GM19438 (cell line): Measurements from ENCODE around the gene PHF2.

Source experiments
- ATAC-seq: cut with Tn5 transposase; IDR thresholded peaks from one replicate; pipeline ENCODE4 v1.9.1; 2021; ENCODE audit warnings: low read depth; ENCODE audit not compliant: unreplicated experiment

Gene PHF2

GRCh38 chr9:93622691-93623090 is 46.3 kb downstream of the PHF2 start:
- ATAC-seq = no peak

- no peak for ATAC-seq
Observed at GRCh38 chr9:93623753-93624152, 47.4 kb downstream of the PHF2 start.

DNA sequence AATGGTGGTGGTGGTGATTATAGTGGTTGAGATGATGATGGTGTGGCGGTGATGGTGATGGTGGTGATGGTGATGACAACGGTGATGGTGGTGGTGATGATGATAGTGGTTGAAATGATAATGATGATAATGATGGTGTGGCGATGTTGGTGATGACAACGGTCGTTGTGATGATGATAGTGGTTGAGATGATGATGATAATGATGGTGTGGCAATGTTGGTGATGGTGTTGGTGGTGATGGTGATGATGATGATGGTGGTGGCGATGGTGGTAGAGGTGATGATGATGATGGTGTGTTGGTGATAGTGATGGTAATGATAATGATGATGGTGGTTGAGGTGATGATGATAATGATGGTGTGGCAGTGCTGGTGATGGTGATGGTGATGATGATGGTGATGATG is 48.0 kb downstream of the PHF2 start:
- ATAC-seq = no peak

DNA sequence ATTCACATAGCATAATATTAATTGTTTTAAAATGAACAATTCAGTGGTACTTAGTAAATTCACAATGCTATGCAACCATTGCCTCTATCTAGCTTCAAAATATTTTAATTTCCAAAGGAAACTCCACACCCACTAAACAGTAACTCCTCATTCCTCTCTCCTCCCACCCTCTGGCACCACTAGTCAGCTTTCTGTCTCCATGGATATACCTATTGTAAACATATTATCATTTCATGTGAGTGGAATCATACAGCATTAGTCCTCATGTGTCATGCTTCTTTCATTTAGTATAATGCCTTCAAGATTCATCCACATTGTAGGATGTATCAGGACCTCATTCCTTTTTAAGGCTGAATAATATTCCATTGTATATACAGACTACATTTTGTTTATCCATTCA is 48.6 kb downstream of the PHF2 start:
- ATAC-seq = no peak

DNA sequence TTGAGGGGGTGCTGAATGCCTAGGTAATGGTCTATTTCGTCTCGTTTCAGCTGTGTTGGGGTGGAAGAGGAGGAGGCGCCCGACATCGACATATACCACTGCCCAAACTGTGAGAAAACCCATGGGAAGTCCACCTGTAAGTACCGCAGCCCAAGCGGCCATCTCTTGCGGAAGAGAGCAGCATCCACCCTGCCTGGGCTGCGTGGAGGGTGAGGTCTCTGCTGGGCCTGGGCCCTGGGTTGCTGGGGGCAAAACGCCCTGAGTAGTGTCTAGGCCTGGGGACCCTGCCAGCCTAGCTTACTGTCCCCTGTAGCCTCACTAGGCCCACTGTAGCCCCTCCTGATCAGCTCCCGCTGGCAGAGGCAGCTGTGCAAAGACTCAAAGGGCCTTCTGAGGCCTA is 53.5 kb downstream of the PHF2 start:
- no peak for ATAC-seq

- ATAC-seq = no peak
Observed at GRCh38 chr9:93630806-93631411, 54.5 kb downstream of the PHF2 start.

DNA sequence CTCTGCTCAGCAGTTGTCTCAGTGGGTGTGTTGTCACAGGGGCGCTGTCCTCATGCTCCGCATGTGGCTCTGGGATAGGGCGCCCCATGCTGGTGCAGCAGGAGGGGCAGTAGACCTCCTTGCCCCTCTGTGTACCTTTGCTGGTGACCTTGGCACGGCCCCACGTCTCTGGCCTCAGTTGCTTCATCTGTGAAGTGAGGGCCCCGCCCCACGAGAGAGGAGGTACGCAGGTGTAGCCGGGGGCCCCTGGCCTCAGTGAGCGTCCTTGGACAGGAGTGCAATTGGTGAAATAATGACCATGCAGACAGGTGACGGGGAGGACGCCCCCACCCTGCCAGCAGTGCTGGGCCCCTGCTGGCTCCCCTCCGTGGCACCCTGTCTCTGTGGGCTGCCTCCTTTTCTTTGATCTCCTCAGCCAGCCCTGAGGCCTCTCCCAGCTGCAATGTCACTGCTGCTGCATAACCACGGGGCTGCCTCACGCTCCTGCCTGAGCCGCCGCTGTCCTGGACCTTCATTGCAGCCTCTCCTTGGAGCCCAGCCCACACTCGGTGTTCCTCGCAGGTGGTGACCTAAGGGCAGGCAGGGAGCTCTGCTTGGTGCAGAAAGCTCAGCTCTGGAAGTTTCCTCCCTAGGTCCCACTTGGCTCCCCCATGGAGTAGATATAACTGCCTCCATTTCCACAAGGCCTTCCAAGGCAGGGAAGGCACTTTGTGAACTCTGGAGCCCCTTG is 57.3 kb downstream of the PHF2 start:
- no peak for ATAC-seq

GRCh38 chr9:93634311-93635185 is 58.2 kb downstream of the PHF2 start:
- no peak for ATAC-seq

GRCh38 chr9:93635186-93636107 is 59.1 kb downstream of the PHF2 start:
- ATAC-seq = no peak

- ATAC-seq = no peak
Observed at GRCh38 chr9:93636172-93636661, 59.8 kb downstream of the PHF2 start.

GRCh38 chr9:93636667-93637066 is 60.3 kb downstream of the PHF2 start:
- ATAC-seq = no peak

DNA sequence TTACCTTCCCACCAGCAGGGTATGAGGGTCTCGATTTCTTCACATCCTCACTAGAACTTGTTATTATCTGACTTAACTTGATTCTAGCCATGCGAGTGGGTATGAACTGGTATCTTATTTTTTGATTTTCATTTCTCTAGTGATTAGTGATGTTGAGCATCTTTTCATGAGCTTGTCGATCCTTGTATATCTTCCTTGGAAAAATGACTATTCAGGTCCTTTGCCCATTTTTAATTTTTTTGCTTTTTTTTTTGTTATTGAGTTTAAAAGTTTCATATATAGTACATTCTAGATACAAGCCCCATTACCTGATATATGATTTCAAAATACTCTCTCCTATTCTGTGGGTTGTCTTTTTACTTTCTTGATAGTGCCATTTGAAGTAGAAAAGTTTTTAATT is 61.5 kb downstream of the PHF2 start:
- ATAC-seq = no peak

- ATAC-seq = no peak
Observed at GRCh38 chr9:93640027-93640426, 63.6 kb downstream of the PHF2 start.

GRCh38 chr9:93642961-93643360 is 66.6 kb downstream of the PHF2 start:
- no peak for ATAC-seq

GRCh38 chr9:93644397-93645088 is 68.2 kb downstream of the PHF2 start:
- ATAC-seq = no peak

- ATAC-seq = no peak
Observed at GRCh38 chr9:93645149-93645889, 68.9 kb downstream of the PHF2 start.

- ATAC-seq = no peak
Observed at GRCh38 chr9:93645921-93646639, 69.7 kb downstream of the PHF2 start.

DNA sequence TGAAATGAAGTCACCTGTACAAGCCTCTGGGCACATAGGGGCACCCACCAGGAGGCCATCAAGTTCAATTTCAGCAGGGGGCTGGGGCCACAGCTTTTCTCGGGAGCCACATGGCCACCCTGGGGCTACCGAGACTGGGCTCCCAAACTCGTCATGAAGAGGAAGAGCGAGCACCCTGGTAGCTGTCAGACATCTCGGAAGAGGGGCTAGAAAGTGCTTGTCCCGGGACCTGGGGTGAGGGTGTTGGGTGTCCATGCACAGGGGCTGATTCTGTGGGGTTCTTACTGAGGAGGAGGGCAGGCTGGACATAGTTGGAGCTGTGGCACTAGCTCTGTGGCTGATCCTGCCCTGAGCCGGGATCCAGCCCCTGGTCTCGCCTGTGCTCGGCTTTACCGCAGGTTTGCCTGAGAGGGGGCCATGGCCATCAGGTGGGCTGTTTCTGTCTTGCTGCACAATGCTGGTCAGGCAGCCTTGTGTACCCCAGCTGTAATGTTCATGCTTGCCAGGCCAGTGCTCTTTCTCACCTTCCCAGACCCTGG is 70.3 kb downstream of the PHF2 start:
- ATAC-seq = no peak
